GM18508 (cell line): Measurements from ENCODE around the gene USH1G.

Experiments used
- ATAC-seq: cut with Tn5 transposase; IDR thresholded peaks from one replicate; pipeline ENCODE4 v1.9.1; 2021; ENCODE audit warnings: moderate number of reproducible peaks; ENCODE audit not compliant: insufficient read depth, unreplicated experiment

USH1G gene

GRCh38 chr17:74954665-74955421, 31.8 kb upstream of the USH1G start:
- no peak for ATAC-seq

DNA sequence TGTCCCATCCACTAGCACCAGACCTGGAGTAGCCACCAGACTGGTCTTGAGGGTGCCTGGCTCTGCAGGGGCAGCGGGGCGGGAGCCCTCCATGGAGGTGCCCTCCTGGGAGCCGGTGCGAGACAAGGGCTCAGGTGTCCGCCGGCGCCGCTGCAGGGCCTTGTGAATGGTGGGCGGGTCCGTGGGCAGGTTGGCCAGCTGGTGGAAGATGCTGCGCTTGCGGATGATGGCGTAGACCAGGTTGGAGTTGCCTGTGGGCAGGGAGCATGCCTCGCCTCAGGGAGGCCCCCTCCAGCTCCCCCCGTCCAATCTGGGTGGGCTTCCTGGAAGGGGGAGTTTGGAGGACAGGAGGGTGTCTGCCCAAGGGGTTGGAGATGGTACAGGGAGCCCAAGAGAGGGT, 31.1 kb upstream of the USH1G start:
- no peak for ATAC-seq

- no peak for ATAC-seq
Measured at GRCh38 chr17:74953134-74953687, 30.2 kb upstream of the USH1G start.

DNA sequence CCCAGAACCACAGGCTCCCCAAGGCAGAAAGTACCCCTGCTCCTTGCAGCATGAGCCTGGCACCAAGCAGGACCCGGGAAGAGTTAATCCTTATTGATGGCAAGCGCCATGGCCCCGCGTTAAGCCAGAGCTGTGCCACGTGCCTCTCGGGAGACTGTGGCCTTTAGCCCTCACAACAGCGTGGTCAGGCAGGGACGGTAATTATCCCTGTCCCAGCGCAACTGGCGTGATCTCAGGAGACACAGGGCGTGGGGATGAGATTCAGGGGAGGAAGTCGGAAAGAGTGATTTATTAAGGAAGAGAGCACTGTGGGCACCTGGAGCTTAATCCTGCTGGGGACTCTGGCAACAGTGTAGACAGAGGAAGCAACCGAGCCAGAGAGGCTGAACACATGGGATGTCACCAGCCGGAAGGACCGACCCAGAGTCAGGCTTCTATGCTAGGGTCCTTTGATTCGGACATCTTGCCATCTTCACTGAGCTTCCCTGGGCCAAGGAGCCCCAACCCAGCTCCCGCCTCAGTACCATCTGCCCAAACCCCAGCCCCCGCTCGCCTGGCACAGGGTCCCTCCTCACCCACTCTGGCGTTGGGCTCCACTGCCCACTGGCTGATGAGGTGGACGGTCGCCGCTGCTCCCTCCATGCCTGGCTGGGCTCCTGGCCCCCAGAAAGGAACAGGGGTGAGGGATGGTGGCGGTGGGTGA, 29.5 kb upstream of the USH1G start:
- no peak for ATAC-seq

DNA sequence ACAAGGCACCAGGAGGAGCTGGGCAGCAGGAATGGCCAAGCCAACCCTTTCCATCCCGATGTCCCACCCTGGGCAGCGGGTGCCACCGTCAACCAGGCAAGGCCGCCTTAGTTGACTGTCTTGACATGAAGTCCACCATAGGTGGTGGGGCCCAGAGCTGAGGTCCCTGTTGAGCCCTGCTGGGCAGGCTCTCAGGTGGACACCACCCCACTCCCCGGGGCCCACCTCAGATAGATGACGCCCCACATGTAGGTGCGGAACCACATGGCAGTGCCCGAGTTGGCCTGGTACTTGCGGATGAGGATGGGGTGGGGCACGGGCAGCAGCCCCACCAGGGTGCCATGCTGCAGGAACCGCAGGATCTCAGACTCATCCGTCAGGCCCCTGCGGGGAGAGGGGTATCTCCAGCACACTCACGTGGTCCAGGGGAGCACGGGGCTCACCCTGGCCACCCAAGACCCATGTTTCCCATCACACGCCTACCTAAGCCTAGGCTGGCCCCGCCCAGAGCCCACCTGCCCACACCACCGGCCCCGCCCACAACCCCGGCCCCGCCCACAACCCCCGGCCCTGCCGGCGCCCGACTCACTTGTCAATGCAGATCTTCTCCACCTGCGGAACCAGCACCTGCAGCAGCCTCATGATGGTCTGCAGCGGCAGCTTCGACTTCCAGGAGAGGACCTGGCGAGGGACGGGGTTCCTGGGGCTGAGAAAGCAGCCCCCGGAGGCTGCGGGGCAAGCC, 28.8 kb upstream of the USH1G start:
- no peak for ATAC-seq

- no peak for ATAC-seq
Measured at GRCh38 chr17:74951065-74951464, 28.0 kb upstream of the USH1G start.

GRCh38 chr17:74950207-74950606, 27.2 kb upstream of the USH1G start:
- no peak for ATAC-seq

DNA sequence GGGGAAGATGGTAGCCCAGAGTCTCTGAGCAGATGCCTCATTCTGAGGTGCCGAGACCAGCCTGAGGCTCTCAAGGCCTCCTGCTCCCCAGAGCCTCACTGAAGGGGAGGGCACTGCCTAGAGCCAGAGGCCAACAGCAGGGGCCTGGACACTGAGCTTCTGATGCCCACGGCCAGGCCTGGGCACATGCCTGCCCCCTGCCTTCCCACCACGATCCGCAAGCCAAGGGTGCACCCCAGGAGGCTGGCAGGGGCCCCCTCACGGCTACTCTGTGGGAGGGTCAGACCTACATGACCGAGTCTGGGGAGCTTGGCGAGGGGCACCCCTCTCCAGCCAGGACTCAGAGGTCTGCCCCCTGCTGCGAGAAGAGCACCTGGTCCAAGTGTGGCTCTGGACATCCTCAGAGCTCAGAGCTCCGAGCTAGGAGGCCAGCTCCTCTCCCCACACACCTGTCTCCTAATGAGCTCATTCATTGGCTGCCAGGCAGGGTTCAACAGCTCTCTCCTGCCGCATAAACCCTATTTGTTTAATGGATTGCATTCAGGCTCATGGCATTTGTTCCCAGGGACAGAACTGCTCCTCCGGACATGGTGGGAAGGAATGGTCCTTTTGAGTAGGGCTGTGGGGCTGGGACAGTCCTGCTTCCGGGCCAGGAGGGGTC, 26.5 kb upstream of the USH1G start:
- ATAC-seq = no peak

- ATAC-seq = no peak
Measured at GRCh38 chr17:74947041-74947754, 24.1 kb upstream of the USH1G start.

- ATAC-seq = no peak
Measured at GRCh38 chr17:74946641-74947040, 23.6 kb upstream of the USH1G start.

DNA sequence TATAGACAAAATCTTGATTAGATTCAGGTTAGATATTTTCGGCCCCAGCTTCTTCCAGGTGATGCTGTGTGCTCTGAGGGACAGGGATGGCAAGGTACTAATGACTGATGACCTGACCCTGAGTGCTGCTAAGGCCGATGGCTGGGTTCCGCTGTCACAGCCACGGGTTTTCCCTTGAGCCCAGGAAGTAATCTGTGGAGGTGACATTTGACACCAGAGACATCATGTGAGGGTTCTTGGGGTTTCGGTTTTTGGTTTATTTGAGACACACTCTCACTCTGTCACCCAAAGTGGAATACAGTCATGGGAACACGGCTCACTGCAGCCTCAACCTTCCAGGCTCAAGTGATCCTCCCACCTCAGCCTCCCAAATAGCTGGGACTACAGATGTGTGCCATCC, 22.5 kb upstream of the USH1G start:
- ATAC-seq = no peak

DNA sequence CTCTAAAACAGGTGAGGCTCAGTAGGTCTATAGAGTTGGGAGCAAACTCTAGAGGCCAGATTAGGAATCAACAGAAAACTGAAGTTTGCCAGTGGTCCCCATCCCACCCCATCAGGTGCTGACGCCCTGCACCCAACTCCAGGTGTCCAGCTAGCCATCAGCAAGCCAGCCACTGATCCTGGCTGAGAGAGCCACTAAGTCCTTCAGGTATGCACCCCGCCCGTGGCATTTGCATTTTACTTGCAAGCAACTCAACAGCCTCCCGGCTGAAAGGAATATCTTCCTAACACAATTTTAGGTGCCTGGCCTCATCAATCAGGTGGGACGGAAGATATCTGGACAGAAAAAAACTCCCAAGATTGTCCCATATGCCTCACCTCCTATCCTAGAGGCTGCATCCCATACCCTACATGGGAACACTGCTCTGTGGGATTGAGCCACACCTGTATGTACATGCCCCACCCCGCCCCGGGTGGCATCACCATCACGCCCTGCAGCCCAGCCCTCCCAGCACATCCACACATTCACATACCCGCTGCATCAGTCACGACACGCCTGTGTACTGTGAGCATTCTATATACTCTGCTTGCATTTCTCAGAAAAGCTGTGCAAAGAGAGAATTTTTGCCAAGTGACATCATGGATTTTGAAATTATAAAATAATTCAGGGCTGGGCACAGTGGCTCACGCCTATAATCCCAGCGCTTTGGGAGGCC, 20.9 kb upstream of the USH1G start:
- ATAC-seq = no peak

GRCh38 chr17:74941128-74941725, 18.2 kb upstream of the USH1G start:
- no peak for ATAC-seq

- no peak for ATAC-seq
Measured at GRCh38 chr17:74939534-74939933, 16.5 kb upstream of the USH1G start.

DNA sequence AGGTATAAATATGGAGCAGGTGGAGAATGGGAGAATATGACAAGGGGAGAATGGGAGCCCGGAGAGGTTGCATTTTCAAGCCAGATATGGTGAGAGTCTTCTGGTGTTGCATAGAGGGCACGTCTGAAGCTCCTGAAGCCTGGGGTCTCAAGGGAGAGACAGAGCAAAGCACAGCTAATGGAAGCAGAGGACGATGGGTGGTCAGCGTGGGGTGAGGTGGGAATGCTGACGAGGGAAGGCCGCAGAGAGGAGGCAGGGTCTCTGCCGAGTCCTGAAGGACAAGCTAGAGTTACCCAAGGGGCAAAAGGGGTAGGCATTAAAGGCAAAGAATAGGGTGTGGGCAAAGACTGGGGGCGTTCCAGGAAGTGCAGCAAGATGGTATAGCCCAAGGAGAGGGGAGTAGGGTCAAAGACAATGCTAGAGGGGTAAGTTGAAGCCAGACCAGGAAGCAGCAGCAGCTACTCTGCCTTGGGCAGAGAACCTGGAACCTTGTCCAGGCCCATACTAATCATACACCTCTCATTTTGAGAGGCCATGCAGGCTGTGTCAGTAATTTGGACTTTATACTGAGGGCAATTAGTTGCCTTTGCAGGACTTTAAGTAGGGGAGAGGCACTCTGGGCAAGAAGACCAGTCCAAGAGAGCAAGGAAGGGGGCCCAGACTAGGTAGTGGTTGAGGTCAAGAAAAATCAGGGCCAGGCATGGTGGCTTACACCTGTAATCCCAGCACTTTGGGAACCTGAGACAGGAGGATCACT, 15.3 kb upstream of the USH1G start:
- ATAC-seq = no peak

- no peak for ATAC-seq
Measured at GRCh38 chr17:74937064-74938051, 14.3 kb upstream of the USH1G start.

- no peak for ATAC-seq
Measured at GRCh38 chr17:74936470-74936799, 13.4 kb upstream of the USH1G start.
